ENCODE data around the gene PRTN3.
"Not testable (repeated sequence)": the region's sequence is repeated elsewhere in the genome, so short reads cannot be mapped to it uniquely, and the experiment has no call there.

Gene PRTN3

DNA sequence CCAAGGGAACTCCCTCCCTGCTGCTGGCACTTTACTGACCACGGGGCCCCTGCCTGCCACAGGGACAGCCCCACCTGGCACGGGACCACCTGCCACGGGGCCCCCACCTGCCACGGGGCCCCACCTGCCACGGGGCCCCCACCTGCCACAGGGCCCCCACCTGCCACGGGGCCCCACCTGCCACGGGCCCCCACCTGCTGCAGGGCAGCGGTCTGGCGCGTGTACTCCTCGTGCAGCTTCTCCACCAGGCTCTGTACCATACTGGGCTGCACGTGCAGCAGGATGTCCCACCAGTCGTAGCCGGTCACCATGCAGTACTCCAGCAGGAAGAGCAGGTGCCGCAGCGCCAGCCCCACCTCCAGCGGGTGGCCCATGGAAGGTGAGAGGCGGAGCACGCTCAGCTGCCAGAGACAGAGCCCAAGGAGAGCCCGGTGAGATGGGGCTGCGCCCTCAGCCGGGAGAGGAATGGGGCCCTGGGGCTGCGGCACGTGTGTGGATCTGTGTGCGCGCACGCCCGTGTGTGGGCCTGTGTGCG lies 36.0 kb downstream of the PRTN3 start:
- Histone ChIP-seq H3K4me2 (ENCODE audit: low read length) (no peak overlapping the region), H3K27me3 (ENCODE audit: insufficient read depth, low read length, poor library complexity) (no peaks in the 10 kb centered on the region), H3K23ac (ENCODE audit: low read length) (no peak overlapping the region), H2BK15ac (replicated peaks; ENCODE audit: low read depth) (no peak overlapping the region), H2BK5ac (ENCODE audit: low read length) (no peak overlapping the region), H3K4me3 (ENCODE audit: low read length) (no peak overlapping the region), H3K4ac (ENCODE audit: low read depth, low read length) (no peak overlapping the region), H3K56ac (ENCODE audit: low read length) (no peak overlapping the region), H3K79me1 (ENCODE audit: low read length) (no peaks in the 10 kb centered on the region), H4K8ac (ENCODE audit: low read depth, low read length) (no peak overlapping the region), H3K79me2 (ENCODE audit: control insufficient read depth, insufficient read depth, low read length) (no peaks in the 10 kb centered on the region), H2BK120ac (ENCODE audit: low read depth, low read length) (no peak overlapping the region), H3K36me3 (ENCODE audit: control insufficient read depth, insufficient read depth, low read length) (peaks cover 1% of the 10 kb centered on the region), H4K5ac (ENCODE audit: low read length) (no peak overlapping the region), H3K9ac (ENCODE audit: low read length) (no peak overlapping the region), H2AK5ac (ENCODE audit: low read length) (no peak overlapping the region), H3K4me1 (ENCODE audit: control insufficient read depth, low read depth, low read length) (no peaks in the 10 kb centered on the region), H3K27ac (ENCODE audit: low read depth, low read length) (no peak overlapping the region), H3K18ac (ENCODE audit: low read length) (no peak overlapping the region)
- no CpG with 5 or more reads among the region's 29 CpGs for WGBS (ENCODE audit: extremely low coverage, insufficient coverage, low lambda C conversion rate)
- no peak for DNase-seq

- not testable (repeated sequence) for H3K79me2 ChIP-seq (ENCODE audit: control insufficient read depth, insufficient read depth, low read length); H3K79me1 ChIP-seq (ENCODE audit: low read length); H4K8ac ChIP-seq (ENCODE audit: low read depth, low read length); H3K27me3 ChIP-seq (ENCODE audit: insufficient read depth, low read length, poor library complexity); H3K4ac ChIP-seq (ENCODE audit: low read depth, low read length); H3K9ac ChIP-seq (ENCODE audit: low read length); H3K18ac ChIP-seq (ENCODE audit: low read length); H3K56ac ChIP-seq (ENCODE audit: low read length); H3K36me3 ChIP-seq (ENCODE audit: control insufficient read depth, insufficient read depth, low read length); H3K4me3 ChIP-seq (ENCODE audit: low read length); H2AK5ac ChIP-seq (ENCODE audit: low read length); DNase-seq; H3K23ac ChIP-seq (ENCODE audit: low read length); H3K27ac ChIP-seq (ENCODE audit: low read depth, low read length); H3K4me1 ChIP-seq (ENCODE audit: control insufficient read depth, low read depth, low read length); H3K4me2 ChIP-seq (ENCODE audit: low read length); H2BK15ac ChIP-seq (replicated peaks; ENCODE audit: low read depth); H2BK120ac ChIP-seq (ENCODE audit: low read depth, low read length); H2BK5ac ChIP-seq (ENCODE audit: low read length); H4K5ac ChIP-seq (ENCODE audit: low read length)
- WGBS (ENCODE audit: extremely low coverage, insufficient coverage, low lambda C conversion rate): no CpG with 5 or more reads among the region's 23 CpGs
Observed at GRCh38 chr19:877992-878660, 37.3 kb downstream of the PRTN3 start.

DNA sequence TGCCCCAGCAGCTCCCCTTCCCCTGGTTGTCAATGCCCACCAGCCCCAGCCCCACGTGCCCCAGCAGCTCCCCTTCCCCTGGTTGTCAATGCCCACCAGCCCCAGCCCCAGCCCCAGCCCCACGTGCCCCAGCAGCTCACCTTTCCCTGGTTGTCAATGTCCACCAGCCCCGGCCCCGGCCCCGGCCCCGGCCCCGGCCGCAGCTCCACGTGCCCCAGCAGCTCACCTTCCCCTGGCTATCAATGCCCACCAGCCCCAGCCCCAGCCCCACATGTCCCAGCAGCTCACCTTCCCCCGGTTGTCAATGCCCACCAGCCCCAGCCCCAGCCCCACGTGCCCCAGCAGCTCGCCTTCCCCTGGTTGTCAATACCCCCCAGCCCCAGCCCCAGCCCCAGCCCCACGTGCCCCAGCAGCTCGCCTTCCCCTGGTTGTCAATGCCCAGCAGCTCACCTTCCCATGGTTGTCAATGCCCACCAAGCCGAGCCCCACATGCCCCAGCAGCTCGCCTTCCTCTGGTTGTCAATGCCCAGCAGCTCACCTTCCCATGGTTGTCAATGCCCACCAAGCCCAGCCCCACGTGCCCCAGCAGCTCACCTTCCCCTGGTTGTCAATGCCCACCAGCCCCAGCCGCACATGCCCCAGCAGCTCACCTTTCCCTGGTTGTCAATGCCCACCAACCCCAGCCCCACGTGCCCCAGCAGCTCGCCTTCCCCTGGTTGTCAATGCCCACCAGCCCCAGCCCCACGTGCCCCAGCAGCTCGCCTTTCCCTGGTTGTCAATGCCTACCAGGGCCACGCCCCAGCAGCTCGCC lies 38.2 kb downstream of the PRTN3 start:
- H3K18ac ChIP-seq (ENCODE audit: low read length); H3K4me1 ChIP-seq (ENCODE audit: control insufficient read depth, low read depth, low read length); H3K23ac ChIP-seq (ENCODE audit: low read length); H3K36me3 ChIP-seq (ENCODE audit: control insufficient read depth, insufficient read depth, low read length); H4K8ac ChIP-seq (ENCODE audit: low read depth, low read length); H2BK15ac ChIP-seq (replicated peaks; ENCODE audit: low read depth); H3K27me3 ChIP-seq (ENCODE audit: insufficient read depth, low read length, poor library complexity); H4K5ac ChIP-seq (ENCODE audit: low read length); H3K9ac ChIP-seq (ENCODE audit: low read length); H3K4me3 ChIP-seq (ENCODE audit: low read length); H2BK120ac ChIP-seq (ENCODE audit: low read depth, low read length); H3K4me2 ChIP-seq (ENCODE audit: low read length); H2AK5ac ChIP-seq (ENCODE audit: low read length); H3K79me1 ChIP-seq (ENCODE audit: low read length); H2BK5ac ChIP-seq (ENCODE audit: low read length); DNase-seq; H3K4ac ChIP-seq (ENCODE audit: low read depth, low read length); H3K27ac ChIP-seq (ENCODE audit: low read depth, low read length); H3K79me2 ChIP-seq (ENCODE audit: control insufficient read depth, insufficient read depth, low read length); H3K56ac ChIP-seq (ENCODE audit: low read length): not testable (repeated sequence)
- no CpG with 5 or more reads among the region's 24 CpGs for WGBS (ENCODE audit: extremely low coverage, insufficient coverage, low lambda C conversion rate)

DNA sequence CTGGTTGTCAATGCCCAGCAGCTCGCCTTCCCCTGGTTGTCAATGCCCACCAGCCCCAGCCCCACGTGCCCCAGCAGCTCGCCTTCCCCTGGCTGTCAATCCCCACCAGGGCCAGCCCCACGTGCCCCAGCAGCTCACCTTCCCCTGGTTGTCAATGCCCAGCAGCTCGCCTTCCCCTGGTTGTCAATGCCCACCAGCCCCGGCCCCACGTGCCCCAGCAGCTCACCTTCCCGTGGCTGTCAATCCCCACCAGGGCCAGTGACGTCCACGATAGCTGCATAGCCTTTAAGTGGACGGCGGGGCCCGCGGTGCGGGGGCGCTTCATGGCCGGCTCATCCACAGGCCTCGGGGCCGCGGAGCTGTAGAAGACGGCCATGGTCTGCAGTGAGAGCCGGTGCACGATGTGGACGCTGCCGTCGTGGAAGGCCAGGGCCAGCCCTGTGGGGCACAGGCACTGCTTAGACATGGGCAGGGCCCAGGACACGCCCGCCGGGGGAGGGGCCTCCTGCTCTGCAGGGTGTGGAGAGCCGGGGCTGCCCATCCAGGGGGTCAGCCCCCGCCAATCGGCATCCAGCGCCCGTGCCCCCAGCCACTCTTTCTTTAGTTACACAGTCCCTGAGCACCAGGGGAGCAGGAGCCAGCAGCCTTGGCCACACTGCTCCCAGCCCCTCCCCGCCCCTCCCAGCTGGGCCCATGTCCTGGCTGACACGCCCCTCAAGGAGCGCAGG lies 39.1 kb downstream of the PRTN3 start:
- Histone ChIP-seq H3K4me2 (ENCODE audit: low read length) (no peak overlapping the region), H3K56ac (ENCODE audit: low read length) (no peak overlapping the region), H3K23ac (ENCODE audit: low read length) (no peak overlapping the region), H2AK5ac (ENCODE audit: low read length) (no peak overlapping the region), H3K4ac (ENCODE audit: low read depth, low read length) (no peak overlapping the region), H3K4me1 (ENCODE audit: control insufficient read depth, low read depth, low read length) (no peaks in the 10 kb centered on the region), H3K79me1 (ENCODE audit: low read length) (no peaks in the 10 kb centered on the region), H3K4me3 (ENCODE audit: low read length) (no peak overlapping the region), H3K36me3 (ENCODE audit: control insufficient read depth, insufficient read depth, low read length) (peaks cover 1% of the 10 kb centered on the region), H2BK5ac (ENCODE audit: low read length) (no peak overlapping the region), H3K18ac (ENCODE audit: low read length) (no peak overlapping the region), H3K27me3 (ENCODE audit: insufficient read depth, low read length, poor library complexity) (no peaks in the 10 kb centered on the region), H4K8ac (ENCODE audit: low read depth, low read length) (no peak overlapping the region), H3K79me2 (ENCODE audit: control insufficient read depth, insufficient read depth, low read length) (no peaks in the 10 kb centered on the region), H2BK120ac (ENCODE audit: low read depth, low read length) (no peak overlapping the region), H3K27ac (ENCODE audit: low read depth, low read length) (no peak overlapping the region), H4K5ac (ENCODE audit: low read length) (no peak overlapping the region), H3K9ac (ENCODE audit: low read length) (no peak overlapping the region), H2BK15ac (replicated peaks; ENCODE audit: low read depth) (no peak overlapping the region)
- no CpG with 5 or more reads among the region's 37 CpGs for WGBS (ENCODE audit: extremely low coverage, insufficient coverage, low lambda C conversion rate)
- no peak for DNase-seq

GRCh38 chr19:881385-882071 lies 40.7 kb downstream of the PRTN3 start:
- no peak for DNase-seq
- H3K36me3 ChIP-seq (ENCODE audit: control insufficient read depth, insufficient read depth, low read length): peaks cover 3% of the 10 kb centered on the region
- no peak overlapping the region for H2AK5ac ChIP-seq (ENCODE audit: low read length)
- WGBS (ENCODE audit: extremely low coverage, insufficient coverage, low lambda C conversion rate): no CpG with 5 or more reads among the region's 34 CpGs
- no peak overlapping the region for H3K27ac ChIP-seq (ENCODE audit: low read depth, low read length)
- no peaks in the 10 kb centered on the region for H3K79me1 ChIP-seq (ENCODE audit: low read length)
- H3K79me2 ChIP-seq (ENCODE audit: control insufficient read depth, insufficient read depth, low read length): no peaks in the 10 kb centered on the region
- no peak overlapping the region for H4K5ac ChIP-seq (ENCODE audit: low read length)
- H3K27me3 ChIP-seq (ENCODE audit: insufficient read depth, low read length, poor library complexity): no peaks in the 10 kb centered on the region
- H3K23ac ChIP-seq (ENCODE audit: low read length): no peak overlapping the region
- H3K4me1 ChIP-seq (ENCODE audit: control insufficient read depth, low read depth, low read length): no peaks in the 10 kb centered on the region
- no peak overlapping the region for H2BK15ac ChIP-seq (replicated peaks; ENCODE audit: low read depth)
- H3K18ac ChIP-seq (ENCODE audit: low read length): no peak overlapping the region
- H2BK120ac ChIP-seq (ENCODE audit: low read depth, low read length): no peak overlapping the region
- no peak overlapping the region for H3K4me3 ChIP-seq (ENCODE audit: low read length)
- no peak overlapping the region for H3K4ac ChIP-seq (ENCODE audit: low read depth, low read length)
- H3K56ac ChIP-seq (ENCODE audit: low read length): no peak overlapping the region
- H3K4me2 ChIP-seq (ENCODE audit: low read length): no peak overlapping the region
- H4K8ac ChIP-seq (ENCODE audit: low read depth, low read length): no peak overlapping the region
- no peak overlapping the region for H2BK5ac ChIP-seq (ENCODE audit: low read length)
- H3K9ac ChIP-seq (ENCODE audit: low read length): no peak overlapping the region

All from mesendoderm (in vitro differentiated cells).